ENCODE measurements around the gene SLC44A4. TPM values are rescaled to one million over a fixed set of nuclear protein-coding genes. Genes with fewer than 3 reads are reported as not detected.

SLC44A4 gene
- total and polyA plus RNA-seq, 12 donors: 0.03 to 0.24 (median 0.14) TPM; not detected in 9

DNA sequence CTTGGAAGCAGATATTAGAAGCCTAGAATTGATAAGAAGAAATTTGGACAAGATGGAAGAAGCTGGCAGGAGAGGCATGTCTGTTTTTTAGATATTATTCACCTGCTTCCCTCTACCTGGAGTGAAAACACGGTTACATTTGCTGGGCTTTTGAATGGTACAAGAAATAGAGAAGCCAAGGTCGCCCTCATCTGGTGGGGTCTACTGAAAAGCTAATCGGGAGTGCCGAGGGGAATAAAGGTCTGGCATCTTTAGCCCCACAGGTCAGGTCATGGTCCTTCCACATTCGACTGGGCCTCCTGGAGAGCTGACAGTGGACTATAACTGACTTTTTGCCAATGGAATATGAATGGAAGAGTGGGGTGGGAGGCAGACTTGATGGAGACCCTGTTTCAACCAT, 44.1 kb upstream of the SLC44A4 start:
- H3K27ac ChIP-seq: no peak overlapping the region
- H3K4me3 ChIP-seq: no peak overlapping the region
- 10 to 11% methylated on average over 5 of the region's 5 CpGs for WGBS, 2 donors
- no peaks in the 10 kb centered on the region for H3K9me3 ChIP-seq
- no peaks in the 10 kb centered on the region for H3K36me3 ChIP-seq
- intact Hi-C loops (cut with DNase I): no loop called here
- no peak for DNase-seq
- H3K27me3 ChIP-seq: no peaks in the 10 kb centered on the region
- no peak for ATAC-seq
- peaks cover 0 to 10% (median 0%) of the 10 kb centered on the region in 9 donors for H3K4me1 ChIP-seq
- TF ChIP-seq, protein P1, sequence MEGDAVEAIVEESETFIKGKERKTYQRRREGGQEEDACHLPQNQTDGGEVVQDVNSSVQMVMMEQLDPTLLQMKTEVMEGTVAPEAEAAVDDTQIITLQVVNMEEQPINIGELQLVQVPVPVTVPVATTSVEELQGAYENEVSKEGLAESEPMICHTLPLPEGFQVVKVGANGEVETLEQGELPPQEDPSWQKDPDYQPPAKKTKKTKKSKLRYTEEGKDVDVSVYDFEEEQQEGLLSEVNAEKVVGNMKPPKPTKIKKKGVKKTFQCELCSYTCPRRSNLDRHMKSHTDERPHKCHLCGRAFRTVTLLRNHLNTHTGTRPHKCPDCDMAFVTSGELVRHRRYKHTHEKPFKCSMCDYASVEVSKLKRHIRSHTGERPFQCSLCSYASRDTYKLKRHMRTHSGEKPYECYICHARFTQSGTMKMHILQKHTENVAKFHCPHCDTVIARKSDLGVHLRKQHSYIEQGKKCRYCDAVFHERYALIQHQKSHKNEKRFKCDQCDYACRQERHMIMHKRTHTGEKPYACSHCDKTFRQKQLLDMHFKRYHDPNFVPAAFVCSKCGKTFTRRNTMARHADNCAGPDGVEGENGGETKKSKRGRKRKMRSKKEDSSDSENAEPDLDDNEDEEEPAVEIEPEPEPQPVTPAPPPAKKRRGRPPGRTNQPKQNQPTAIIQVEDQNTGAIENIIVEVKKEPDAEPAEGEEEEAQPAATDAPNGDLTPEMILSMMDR (IDR thresholded peaks at IDR 0.05): peak in 3 of 9 donors; percentile 20 to 24 (median 24)

GRCh38 chr6:31920811-31921210, 42.0 kb upstream of the SLC44A4 start:
- WGBS, 2 donors: 79 to 81% methylated on average over 2 of the region's 2 CpGs
- ATAC-seq (no peak), DNase-seq (no peak)
- no peaks in the 10 kb centered on the region for H3K9me3 ChIP-seq
- no peaks in the 10 kb centered on the region for H3K36me3 ChIP-seq
- H3K27ac ChIP-seq: no peak overlapping the region
- no peak overlapping the region for H3K4me3 ChIP-seq
- intact Hi-C loops (cut with DNase I): no loop called here
- TF ChIP-seq, protein P1 (IDR thresholded peaks at IDR 0.05): no peak
- no peaks in the 10 kb centered on the region for H3K4me1 ChIP-seq
- H3K27me3 ChIP-seq: no peaks in the 10 kb centered on the region

DNA sequence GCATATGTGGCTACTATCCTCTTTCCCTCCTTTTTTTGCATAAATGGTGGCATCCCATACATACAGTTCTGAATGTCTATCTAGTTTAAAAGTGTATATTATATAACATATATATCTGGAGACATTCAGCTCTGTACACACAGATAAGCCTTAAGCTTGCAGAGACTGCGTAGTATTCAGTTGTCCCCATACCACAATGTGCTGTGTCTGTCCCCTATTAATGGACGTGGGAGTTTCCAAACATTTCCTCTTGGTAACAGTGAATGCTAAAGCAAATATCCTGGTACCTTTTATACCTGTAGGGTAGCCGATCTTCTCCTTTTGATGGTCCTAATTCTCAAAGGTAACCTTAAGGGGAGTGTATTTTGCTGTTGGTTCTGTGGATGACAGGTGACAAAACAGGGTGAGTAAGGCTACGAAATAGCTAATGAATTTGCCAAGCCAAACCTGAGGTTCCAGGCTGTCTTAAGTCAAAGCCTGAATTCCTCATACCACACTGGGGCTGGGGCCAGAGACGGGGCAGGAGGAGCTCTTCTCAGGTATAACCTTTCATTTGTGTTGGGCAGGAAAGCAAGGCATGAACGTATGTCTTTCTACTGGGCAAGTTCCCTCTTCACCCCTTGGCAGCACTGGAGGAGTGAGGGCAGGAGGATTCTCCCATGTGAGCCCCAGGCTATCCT, 41.0 kb upstream of the SLC44A4 start:
- no peaks in the 10 kb centered on the region for H3K4me1 ChIP-seq
- no peak overlapping the region for H3K4me3 ChIP-seq
- intact Hi-C loops (cut with DNase I): no loop called here
- no peaks in the 10 kb centered on the region for H3K27me3 ChIP-seq
- H3K36me3 ChIP-seq: no peaks in the 10 kb centered on the region
- TF ChIP-seq, protein P1 (IDR thresholded peaks at IDR 0.05): no peak
- H3K9me3 ChIP-seq: no peaks in the 10 kb centered on the region
- no peak overlapping the region for H3K27ac ChIP-seq
- ATAC-seq (no peak), DNase-seq (no peak)
- WGBS, 2 donors: 82 to 87% methylated on average over 6 of the region's 6 CpGs

GRCh38 chr6:31918069-31918720, 39.4 kb upstream of the SLC44A4 start:
- Histone ChIP-seq H3K27ac (no peak overlapping the region), H3K4me3 (no peak overlapping the region), H3K4me1 (no peaks in the 10 kb centered on the region), H3K9me3 (no peaks in the 10 kb centered on the region), H3K36me3 (no peaks in the 10 kb centered on the region), H3K27me3 (no peaks in the 10 kb centered on the region)
- WGBS, 2 donors: 76 to 87% methylated on average over 8 of the region's 8 CpGs
- TF ChIP-seq, protein P1 (IDR thresholded peaks at IDR 0.05): no peak
- intact Hi-C loops (cut with DNase I): no loop called here
- ATAC-seq (no peak), DNase-seq (no peak)

Measured in heart right ventricle (tissue), 16 donors.